Esophagus squamous epithelium (tissue), 5 donors: ENCODE measurements around the gene TSEN54. TPM values are rescaled to one million over a fixed set of nuclear protein-coding genes. Genes with fewer than 3 reads are reported as not detected.
A peak's percentile ranks its signal among the peaks of the same experiment; 100 is the strongest.

Experiments
- DNase-seq: peaks from one replicate; lab custom pipeline; 2025; lab: John Stamatoyannopoulos, UW
- H3K27ac ChIP-seq, 4 donors: fragments of 200-600 bp; sonication (generic); one replicate each; pipeline ENCODE4 v1.5.1; 2016 to 2019; ENCODE audit warnings: mild to moderate bottlenecking in 1 of 4
- H3K27me3 ChIP-seq, 4 donors: fragments of 200-600 bp; sonication (generic); 1 replicate in 3 of 4; 2 replicates in 1 of 4; pipeline versions ENCODE4 v1.5.1 to v1.6.0; 2017 to 2021; ENCODE audit warnings: antibody characterized with exemption in 1 of 4
- H3K36me3 ChIP-seq, 3 donors: fragments of 200-600 bp; sonication (generic); one replicate each; pipeline ENCODE4 v1.5.1; 2016 to 2019
- H3K4me1 ChIP-seq, 3 donors: fragments of 200-600 bp; sonication (generic); one replicate each; pipeline ENCODE4 v1.5.1; 2017 to 2019
- H3K4me3 ChIP-seq, 4 donors: fragments of 200-600 bp; sonication (generic); 1 replicate in 3 of 4; 2 replicates in 1 of 4; pipeline ENCODE4 v1.5.1; 2016 to 2019; ENCODE audit warnings: mild to moderate bottlenecking in 2 of 4, moderate library complexity in 1 of 4
- H3K9me3 ChIP-seq, 3 donors: fragments of 200-600 bp; sonication (generic); one replicate each; pipeline ENCODE4 v1.5.1; 2016 to 2019
- POLR2A ChIP-seq, 4 donors: fragments of 450-650 bp; IDR thresholded peaks; one replicate each; pipeline ENCODE4 v1.6.1; 2017; ENCODE audit warnings: antibody characterized with exemption in 4 of 4, mild to moderate bottlenecking in 4 of 4, moderate library complexity in 3 of 4
- WGBS, 2 donors: methylation state at CpG; one replicate each; pipeline ENCODE4 v1.1.5; 2018; 5-methylcytosine and 5-hydroxymethylcytosine counted together
- intact Hi-C: fragments of 100-400 bp; cut with DNase I; formaldehyde crosslinking; loops from one replicate; pipeline ENCODE4 v1.15.0; 2022
- total RNA-seq, 4 donors: library from RNA; depleted of rRNA; stranded (reverse); fragments of >200 nt; gene quantifications; one replicate each; pipeline ENCODE4 v1.1.0, GENCODE V29; 2016
- TF ChIP-seq, protein P1 (sequence below), 6 experiments: fragments of 450-650 bp in 4 of 6; fragments of 200-600 bp in 2 of 6; sonication (generic) in 2 of 6; IDR thresholded peaks; one replicate each; pipeline ENCODE4 v1.5.1; 2016 to 2019; ENCODE audit warnings: antibody characterized with exemption in 6 of 6, mild to moderate bottlenecking in 4 of 6, moderate library complexity in 4 of 6
- donor health status: DM: yes; HTN: yes; CAD: no.

The TSEN54 gene
- total RNA-seq, 4 donors from 2014 or later: 18.3 to 33.2 (median 23.1) TPM

DNA sequence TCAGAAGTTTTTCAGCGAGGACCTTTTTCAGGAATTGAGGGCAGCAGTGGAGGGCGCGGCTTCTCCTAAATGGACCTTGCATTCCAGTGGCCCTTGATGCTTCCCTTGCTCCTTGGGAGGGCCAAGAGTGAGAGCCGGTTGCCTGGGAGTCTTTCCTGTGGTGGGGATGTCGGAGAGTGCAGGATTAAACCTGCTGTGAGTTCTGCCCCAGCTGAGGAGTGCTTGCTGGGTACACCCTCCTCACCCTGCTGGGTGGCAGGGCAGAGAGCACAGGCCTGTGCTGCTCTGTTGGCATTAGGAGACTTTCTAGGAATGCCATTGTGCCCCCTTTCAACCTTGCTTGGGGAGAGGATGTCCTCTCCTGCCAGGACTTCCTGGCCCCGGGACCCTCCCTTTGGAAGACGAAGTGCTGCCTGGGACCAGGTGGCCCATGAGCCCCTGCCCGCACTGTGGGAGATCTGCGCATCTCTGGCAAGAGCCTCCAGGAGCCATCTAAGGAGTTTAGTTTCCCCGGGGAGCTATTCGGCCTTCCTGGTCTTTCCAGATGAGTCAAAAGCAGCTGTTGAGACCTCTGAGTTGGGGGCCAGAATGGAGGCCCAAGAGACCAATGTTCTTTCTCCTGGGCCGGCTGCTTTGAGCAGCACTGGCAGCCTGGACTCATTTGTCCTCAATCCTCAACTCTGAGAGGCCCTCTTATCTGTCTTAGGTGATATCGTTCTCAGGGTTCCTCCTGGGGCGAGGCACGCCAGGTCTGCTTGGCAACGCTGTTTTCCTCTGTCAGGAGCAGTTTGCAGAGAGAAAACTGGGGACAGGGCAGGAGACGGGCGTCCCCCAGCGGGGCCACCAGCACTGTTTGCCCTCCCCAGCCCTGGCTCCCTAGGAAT is 14.8 kb downstream of the TSEN54 start:
- TF ChIP-seq, protein P1, sequence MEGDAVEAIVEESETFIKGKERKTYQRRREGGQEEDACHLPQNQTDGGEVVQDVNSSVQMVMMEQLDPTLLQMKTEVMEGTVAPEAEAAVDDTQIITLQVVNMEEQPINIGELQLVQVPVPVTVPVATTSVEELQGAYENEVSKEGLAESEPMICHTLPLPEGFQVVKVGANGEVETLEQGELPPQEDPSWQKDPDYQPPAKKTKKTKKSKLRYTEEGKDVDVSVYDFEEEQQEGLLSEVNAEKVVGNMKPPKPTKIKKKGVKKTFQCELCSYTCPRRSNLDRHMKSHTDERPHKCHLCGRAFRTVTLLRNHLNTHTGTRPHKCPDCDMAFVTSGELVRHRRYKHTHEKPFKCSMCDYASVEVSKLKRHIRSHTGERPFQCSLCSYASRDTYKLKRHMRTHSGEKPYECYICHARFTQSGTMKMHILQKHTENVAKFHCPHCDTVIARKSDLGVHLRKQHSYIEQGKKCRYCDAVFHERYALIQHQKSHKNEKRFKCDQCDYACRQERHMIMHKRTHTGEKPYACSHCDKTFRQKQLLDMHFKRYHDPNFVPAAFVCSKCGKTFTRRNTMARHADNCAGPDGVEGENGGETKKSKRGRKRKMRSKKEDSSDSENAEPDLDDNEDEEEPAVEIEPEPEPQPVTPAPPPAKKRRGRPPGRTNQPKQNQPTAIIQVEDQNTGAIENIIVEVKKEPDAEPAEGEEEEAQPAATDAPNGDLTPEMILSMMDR (IDR thresholded peaks at IDR 0.05): no peak
- no peak for TF ChIP-seq POLR2A (IDR thresholded peaks at IDR 0.05)
- H3K9me3 ChIP-seq: no peaks in the 10 kb centered on the region
- peak overlapping the region; percentile 19 to 48 (median 35) for H3K27ac ChIP-seq
- H3K4me1 ChIP-seq: peaks cover 0 to 28% (median 6%) of the 10 kb centered on the region in 3 donors
- no peak overlapping the region for H3K4me3 ChIP-seq
- H3K27me3 ChIP-seq: no peaks in the 10 kb centered on the region
- DNase-seq: no peak
- intact Hi-C loops: no loop called here
- peaks cover 0 to 55% (median 0%) of the 10 kb centered on the region in 3 donors for H3K36me3 ChIP-seq
- WGBS, 2 donors: 66 to 87% methylated on average over 6 to 7 of the region's 19 CpGs

DNA sequence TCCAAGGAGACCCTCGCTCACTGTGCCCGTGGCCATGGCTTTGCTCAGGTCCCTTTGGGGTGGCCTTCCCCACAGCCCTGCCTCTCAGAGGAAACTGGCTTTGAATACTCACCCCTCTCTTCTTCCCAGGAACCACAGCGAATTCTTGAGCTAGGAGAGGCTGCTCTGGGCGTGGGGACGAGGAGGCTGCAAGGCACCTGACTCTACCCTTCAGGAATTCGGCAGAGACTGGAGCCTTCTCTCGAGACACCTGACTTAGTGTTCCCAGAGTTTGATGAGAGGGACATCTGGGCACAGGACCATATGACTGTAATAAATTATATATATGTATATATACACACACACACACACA is 15.4 kb downstream of the TSEN54 start:
- WGBS, 2 donors: 85 to 92% methylated on average over 2 to 7 of the region's 7 CpGs
- intact Hi-C loops: no loop called here
- Histone ChIP-seq H3K27ac (peak overlapping the region; percentile 19 to 48 (median 35)), H3K4me1 (peaks cover 0 to 22% (median 6%) of the 10 kb centered on the region in 3 donors), H3K4me3 (no peak overlapping the region), H3K36me3 (peaks cover 0 to 55% (median 0%) of the 10 kb centered on the region in 3 donors), H3K27me3 (no peaks in the 10 kb centered on the region), H3K9me3 (no peaks in the 10 kb centered on the region)
- TF ChIP-seq, protein P1 (IDR thresholded peaks at IDR 0.05): no peak
- no peak for TF ChIP-seq POLR2A (IDR thresholded peaks at IDR 0.05)
- no peak for DNase-seq

DNA sequence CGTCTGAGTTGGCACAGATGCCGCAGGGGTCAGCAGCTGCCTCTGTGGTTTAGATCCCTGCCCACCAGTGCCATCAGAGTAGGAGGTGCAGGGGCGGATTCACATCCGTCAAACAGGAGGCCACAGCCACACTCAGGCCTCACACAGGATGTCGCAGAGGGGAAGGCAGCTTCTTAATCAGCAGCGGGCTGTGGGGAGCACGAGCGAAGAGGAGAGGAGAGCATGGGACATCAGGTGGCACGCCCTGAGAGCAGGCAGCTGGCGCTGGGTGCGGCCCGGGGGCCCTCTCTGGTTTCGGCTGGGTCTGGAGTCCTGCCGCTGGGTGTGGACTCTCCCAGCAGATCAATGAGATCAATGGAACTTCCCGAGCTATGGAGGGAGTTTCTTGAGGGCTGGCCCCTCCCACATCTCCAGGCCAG is 18.8 kb downstream of the TSEN54 start:
- no peak for TF ChIP-seq POLR2A (IDR thresholded peaks at IDR 0.05)
- TF ChIP-seq, protein P1 (IDR thresholded peaks at IDR 0.05): no peak
- intact Hi-C loops: no loop called here
- peaks cover 0 to 17% (median 2%) of the 10 kb centered on the region in 3 donors for H3K4me1 ChIP-seq
- no peak overlapping the region for H3K27ac ChIP-seq
- H3K36me3 ChIP-seq: peaks cover 0 to 52% (median 0%) of the 10 kb centered on the region in 3 donors
- no peaks in the 10 kb centered on the region for H3K27me3 ChIP-seq
- no peak for DNase-seq
- no peaks in the 10 kb centered on the region for H3K9me3 ChIP-seq
- WGBS, 2 donors: 73 to 76% methylated on average over 3 to 5 of the region's 15 CpGs
- H3K4me3 ChIP-seq: no peak overlapping the region

DNA sequence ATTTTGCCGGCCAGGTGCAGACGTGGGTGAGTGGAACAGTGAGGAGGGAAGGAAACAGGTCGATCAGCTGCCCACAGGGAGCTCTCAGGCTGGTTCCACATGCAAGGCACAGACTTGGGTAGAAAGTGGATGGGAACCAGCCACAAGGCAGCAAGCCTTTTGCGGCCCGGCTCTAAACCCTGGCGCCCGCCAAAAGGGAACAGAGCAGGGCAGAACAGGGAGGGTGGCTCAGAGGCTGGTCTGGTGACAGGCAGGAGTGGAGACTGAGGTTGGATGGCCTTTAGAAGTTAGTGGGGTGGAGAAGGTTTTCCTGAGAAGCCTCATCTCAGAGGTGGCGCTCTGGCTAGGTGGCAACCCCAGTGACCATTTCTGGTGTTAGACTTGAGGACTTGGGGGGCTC is 19.5 kb downstream of the TSEN54 start:
- TF ChIP-seq, protein P1 (IDR thresholded peaks at IDR 0.05): no peak
- no peak for TF ChIP-seq POLR2A (IDR thresholded peaks at IDR 0.05)
- Histone ChIP-seq H3K4me1 (peaks cover 0 to 22% (median 7%) of the 10 kb centered on the region in 3 donors), H3K36me3 (peaks cover 0 to 50% (median 0%) of the 10 kb centered on the region in 3 donors), H3K4me3 (no peak overlapping the region), H3K9me3 (no peaks in the 10 kb centered on the region), H3K27ac (no peak overlapping the region), H3K27me3 (no peaks in the 10 kb centered on the region)
- DNase-seq: no peak
- intact Hi-C loops: no loop called here
- WGBS, 2 donors: 86 to 93% methylated on average over 4 to 8 of the region's 8 CpGs

DNA sequence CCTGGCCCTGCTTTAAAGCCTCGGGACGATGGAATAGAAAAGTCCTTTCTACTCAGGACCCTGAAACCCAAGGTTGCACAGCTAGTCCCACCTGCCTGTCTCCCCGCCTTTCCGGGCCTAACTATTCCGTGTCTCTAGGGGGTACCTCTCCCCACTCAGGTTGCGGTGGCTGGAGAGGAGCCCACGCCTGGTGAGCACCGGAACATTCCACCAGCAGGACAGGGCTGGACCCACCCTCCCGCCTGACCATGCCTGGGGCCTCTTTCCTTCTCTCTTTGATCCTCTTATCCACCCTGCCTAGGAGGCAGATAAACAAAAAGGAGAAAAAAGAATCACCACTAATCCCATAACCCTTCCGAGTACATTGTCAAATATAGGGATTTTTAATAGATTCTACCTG is 20.0 kb downstream of the TSEN54 start:
- intact Hi-C loops: no loop called here
- WGBS, 2 donors: 68 to 85% methylated on average over 7 to 9 of the region's 10 CpGs
- Histone ChIP-seq H3K4me3 (no peak overlapping the region), H3K27ac (no peak overlapping the region), H3K27me3 (no peaks in the 10 kb centered on the region), H3K4me1 (peaks cover 0 to 18% (median 7%) of the 10 kb centered on the region in 3 donors), H3K9me3 (no peaks in the 10 kb centered on the region), H3K36me3 (peaks cover 0 to 45% (median 0%) of the 10 kb centered on the region in 3 donors)
- TF ChIP-seq POLR2A (IDR thresholded peaks at IDR 0.05): no peak
- TF ChIP-seq, protein P1 (IDR thresholded peaks at IDR 0.05): no peak
- DNase-seq: no peak
